Measurements from ENCODE around the gene RASSF4.

Gene RASSF4

DNA sequence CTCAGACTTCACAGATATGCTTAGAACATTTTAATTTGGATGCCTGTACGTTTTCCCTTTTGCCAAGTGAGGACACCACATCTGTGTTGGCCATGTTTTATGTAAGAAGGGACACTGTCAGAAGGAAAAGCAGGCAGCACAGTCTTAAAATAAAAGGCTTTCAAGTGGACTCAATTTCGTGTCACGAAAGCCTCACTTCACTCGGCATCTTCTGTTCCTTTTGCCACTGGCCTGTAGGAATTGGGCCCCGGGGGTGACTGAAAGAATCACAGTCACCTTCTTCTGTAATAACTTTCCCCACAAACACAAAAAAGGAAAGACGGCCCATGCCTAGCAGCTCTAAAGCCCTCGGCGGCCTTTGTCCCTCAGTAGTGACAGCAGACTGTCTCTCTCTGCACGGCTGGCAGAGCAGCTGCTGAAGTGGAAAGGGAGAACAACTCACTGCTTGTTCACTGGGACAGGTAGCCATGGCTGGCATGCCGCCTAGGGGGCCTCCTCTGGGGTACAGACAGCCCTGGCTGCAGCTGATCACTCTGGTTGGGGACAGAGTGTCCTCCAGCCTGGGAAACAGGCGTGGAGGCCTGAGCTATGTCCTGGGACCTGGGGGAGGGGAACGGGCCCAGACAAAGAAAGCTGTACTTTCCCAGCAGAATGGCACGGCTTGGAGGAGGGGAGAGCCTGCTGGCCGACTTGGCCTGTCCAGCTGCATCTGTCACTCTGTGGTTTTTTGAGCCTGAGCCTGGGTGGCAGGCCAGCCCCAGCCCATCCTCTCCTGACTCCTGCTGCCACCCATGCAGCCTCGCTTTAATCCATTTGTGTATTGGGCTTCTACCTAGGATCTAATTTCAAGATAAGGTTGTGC is 4.4 kb downstream of the RASSF4 start:
- DNase-seq (ENCODE audit: low read depth), result no peak

DNA sequence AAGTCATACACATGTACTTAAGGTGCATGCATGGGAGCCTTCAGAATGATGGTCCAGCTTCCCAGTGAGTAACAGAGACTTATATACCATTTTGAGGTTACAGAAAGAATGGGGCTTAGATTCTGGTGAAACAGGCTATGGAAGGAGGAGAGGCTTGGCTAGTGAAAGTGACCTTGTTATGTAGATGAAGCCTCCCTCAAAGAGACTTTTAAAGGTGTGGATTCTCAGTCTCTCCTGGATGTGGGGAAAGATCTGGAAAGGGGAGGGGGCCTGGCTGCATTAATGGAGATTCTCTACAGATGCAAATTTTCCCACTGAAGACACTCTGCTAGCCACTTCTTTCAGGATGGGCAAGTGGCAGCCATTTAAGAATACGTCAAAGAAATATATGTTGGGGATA is 5.5 kb downstream of the RASSF4 start:
- no peak for DNase-seq (ENCODE audit: low read depth)

DNA sequence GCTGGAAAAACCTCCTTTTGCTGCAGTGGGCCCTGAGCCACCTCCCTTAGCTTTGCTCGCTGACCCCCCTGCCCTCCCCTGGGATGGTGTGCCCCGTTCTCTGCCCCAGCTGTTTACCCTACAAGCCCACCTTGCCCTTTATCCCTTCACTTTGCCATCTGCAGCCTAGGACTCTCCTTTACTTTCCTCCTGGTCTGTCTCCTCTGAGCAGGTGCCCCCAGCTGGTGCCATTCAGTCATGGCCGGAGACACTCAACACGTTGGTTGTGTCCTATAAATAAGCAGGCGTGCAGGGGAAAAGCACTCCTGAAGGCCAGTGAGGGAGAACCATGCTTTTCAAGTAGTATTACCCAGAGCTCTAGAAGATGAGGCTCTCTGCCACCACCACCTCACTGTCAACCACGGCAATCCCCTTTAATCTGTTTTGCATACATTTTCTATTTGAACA is 6.1 kb downstream of the RASSF4 start:
- no peak for DNase-seq (ENCODE audit: low read depth)

DNA sequence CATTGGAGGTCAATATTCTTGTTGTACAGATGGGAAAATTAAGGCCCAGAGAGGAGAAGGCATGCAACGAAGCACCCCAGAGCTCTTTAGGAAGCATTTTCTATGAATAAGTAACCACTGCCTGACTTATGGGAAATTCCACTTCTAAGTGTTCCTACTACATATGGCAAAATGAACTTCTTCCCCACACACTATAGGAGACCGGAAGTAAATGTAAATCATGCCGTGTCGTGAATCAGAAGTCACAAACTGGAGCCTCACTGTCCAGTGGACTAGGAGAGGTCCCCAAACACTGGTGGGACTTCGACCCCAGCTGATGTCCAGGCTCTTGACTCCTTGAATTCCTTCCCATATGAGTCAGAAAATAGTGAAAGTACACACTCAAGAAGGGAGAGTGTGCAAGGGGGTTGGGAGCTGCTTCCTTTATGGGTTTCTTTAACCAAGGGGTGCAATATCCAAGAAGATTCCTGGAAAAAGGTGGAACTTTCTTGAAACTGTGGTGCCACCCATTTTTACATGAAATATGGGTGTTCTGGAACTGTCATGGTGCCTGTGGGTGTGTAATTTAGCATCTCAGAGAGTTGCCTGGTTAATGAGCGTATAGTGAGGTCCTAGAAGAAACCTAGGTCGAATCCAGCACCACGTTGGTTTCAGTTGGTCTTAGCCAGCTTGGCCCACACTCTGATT is 6.7 kb downstream of the RASSF4 start:
- no peak for DNase-seq (ENCODE audit: low read depth)

DNA sequence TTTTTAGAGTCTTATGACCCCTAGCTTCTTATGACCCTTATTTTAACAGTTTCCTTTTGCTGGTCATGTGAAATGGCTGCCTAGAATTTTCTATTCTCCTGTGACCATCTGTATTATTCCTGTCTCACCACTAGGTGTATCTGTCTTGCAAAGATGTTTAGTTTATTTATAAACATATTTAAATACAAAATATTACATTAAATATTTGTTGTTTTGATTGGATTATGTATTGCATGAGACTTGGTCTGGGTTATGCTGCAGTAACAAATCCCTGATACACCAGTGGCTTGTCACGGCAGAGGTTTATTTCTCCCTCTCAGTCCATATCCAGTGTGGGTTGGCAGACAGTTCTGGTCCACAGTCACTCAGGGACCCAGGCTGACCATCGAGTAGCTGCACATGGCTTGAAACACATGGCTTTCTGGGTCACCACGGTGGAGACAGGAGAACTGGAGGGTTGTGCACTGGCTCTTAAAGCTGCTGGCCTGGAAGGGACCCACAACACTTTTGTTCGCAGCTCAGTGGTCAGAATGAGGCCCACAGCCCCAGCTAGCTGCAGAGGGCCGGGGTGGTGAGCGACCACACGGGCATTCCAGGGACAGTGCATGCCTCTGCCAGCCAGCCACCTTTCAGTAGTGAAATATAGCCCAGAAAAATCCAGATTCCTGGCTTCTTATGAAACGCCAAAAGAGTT is 7.4 kb downstream of the RASSF4 start:
- DNase-seq (ENCODE audit: low read depth), result no peak

DNA sequence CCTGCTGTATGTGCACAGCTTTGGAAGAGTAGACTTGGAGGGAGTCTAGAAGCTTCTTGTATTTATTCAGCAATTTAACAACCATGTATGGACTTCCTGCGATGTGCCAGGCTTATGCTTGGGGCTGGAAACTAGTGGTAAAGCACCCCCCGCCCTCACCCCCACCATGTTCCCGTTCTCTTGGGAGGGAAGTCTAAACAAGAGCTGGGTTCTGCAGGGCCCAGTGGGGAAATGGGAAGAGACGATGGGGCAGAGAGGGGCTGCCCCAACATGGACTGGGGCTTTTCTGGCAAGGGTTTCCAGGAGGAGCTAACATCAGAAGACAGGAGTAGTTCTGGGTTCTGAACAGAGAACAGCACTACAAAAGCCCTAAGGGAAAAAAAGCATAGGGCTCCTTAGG is 8.0 kb downstream of the RASSF4 start:
- DNase-seq (ENCODE audit: low read depth), result no peak

DNA sequence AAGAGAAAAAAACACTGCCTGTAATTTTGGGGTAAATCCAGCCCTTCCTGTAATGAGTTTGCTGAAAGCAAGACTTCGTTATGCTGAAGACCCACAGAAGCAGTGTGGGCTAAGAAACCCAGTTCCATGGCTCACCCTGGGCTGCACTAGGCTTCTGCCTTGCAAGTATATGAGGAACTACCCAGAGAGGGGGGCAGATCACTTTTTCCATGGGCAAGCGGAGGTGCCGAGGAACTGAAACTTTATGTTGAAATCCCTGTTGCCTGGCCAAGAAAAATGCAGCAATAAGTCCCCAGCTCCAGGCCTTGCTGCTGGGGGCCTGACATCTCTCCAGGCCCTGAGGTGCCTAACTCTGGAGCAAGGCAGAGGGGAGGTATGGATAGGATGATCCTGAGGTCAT is 8.5 kb downstream of the RASSF4 start:
- no peak for DNase-seq (ENCODE audit: low read depth)

DNA sequence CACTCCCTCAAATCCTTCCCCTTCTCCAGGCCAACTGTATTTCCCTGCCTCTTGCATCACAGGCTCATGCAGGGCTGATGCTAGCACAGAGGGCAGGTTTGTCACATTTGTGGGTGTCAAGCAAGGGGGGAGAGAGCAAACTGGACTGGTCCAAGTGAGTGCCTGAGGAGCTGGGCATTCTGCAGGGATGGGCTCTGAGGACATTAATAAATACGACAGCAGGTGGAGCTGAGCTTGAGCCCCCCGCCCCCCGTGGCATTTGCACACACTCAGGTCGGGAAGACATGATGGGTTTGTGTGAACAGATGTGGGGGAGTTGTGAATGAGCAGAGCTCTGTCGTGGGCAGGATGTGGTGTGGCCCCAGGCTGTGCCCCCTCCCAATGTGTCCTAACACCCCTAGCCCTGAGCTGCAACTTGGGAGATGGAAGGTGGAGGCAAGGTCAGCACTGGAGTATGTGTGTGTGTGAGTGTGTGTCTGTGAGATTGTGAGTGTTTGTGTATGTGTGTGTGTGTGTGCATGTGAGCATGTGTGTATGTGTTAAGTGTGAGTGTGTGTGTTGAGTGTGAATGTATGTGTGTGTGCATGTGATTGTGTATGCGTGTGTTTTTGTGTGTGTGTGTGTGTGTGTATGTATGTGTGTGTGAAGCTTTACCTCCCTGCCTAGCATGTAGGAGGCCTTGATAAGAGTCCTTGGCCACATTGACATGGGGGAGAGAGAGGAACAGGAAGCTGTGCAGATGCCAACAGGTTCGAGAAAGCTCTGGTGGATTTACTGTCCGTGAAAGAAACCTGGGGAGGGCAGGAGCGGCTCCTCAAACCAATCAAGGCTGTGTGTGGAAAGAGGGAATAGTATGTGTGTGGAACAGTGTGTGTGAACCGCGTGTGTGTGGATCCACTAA is 9.1 kb downstream of the RASSF4 start:
- no peak for DNase-seq (ENCODE audit: low read depth)

DNA sequence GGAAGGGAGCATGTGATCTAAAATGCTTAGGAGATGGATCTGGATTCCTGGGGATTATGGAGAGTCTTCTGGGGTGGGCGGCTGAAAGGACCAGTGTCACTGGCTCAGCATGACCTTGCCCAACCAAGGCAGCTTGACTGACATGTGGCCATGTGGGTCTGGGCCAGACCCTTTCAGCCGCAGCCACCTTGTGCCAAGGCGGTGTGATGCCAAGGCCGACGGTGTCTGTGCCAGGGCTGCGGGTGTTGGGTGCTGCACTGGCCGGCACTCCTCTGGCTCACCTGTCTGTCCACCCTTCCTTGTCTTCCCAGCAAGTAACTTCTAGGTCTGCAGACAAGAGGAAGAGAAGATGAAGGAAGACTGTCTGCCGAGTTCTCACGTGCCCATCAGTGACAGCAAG is 10.3 kb downstream of the RASSF4 start:
- no peak for DNase-seq (ENCODE audit: low read depth)

DNA sequence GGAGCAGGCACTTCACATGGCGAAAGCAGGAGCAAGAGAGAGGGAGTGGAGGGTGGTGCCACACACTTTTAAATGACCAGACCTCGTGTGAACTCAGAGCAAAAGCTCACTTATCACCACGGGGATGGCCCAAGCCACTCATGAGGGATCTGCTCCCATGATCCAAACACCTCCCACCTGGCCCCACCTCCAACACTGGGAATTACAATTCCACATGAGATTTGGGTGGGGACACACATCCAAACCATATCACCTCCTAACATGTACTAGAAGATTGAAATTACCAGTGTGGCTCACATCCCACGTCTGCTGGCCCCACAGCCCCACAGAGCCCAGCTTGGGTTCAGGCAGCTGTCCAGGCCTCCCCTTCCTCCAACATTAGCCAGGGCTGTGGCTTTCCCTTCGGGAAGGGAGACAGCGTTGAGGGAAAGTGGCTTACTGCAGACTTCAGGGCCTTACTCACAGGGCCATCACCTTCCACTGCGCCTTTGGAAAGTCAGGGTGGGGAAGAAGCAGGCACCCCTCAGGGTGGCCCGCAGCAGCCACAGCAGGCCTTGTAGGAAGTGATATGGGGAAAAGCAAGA is 11.3 kb downstream of the RASSF4 start:
- no peak for DNase-seq (ENCODE audit: low read depth)

DNA sequence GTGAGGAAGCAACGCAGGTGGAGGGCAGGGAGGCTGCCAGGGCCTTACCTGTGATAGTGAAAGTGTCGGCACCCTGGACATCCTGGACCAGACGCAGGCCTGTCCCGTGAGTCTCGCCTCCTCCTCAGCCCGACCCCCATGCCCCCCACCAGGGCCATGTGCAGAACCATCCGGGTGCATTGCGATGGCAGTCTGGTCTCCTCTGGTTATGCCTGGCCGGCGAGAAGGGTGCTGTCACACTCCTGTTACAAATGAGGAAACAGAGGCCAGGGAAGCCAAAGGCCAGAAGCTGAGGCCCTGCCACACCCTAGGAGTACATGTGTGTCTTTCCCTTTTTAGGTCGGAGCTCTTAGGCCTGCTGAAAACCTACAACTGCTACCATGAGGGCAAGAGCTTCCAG is 11.8 kb downstream of the RASSF4 start:
- no peak for DNase-seq (ENCODE audit: low read depth)

DNA sequence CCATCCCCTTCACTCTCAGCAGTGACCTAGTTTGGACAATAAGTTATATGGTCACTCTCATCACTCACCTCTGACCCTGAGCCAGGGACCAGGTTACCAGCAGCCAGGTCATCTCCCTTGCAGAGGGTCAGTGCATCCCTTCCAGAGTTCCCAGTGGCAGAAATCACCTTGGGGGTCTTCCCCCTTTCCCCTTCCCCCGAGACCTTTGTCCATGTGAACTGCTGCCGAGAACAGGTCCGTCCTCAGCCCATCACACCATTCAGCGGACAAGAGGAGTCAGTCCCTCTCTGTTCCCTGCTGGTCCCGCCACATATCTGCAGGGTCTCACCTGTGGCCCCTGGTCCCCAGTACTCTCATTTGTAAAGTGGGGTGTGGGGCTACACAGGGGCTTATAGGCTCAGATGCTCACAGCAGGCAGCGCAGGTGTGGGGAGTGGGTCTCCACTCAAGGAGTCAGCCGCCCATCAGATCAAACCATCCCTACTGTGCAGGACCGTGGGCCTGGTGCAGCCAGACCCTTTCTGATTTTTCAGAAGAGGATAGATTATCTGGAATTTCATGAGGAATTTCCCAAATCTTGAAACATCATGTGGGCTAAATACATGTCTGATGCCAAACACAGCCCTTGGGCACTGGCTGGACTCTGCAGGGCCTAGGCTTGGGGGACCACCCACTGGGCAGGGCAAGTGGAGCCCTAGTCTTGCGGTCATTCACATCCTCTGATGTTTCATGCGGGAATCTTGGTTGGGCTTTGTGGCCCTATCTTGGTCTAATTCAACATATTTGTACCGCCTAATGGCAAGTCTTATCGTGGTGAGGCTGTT is 12.5 kb downstream of the RASSF4 start:
- DNase-seq (ENCODE audit: low read depth), result no peak

DNA sequence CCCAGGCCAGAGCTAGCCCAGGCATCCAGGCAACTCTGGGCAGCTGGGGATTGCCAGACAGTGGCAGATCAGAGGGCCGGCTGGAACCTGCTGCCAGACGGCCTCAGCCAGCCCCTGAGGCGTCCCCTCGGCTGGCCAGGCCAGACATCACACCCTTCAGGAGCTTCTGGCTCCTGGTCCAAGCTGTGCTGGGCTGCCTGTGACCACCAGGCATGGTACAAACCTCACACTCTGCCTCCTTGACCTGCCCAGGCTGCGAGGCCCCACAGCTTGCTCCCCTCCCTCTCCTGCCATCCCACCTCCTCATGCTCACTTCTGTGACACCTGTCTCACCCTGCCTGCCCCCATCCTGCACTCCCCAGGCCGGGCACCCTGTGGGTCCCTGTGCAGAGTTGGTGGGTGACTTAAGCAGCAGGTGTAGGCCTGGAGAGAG is 13.3 kb downstream of the RASSF4 start:
- DNase-seq (ENCODE audit: low read depth), result no peak

DNA sequence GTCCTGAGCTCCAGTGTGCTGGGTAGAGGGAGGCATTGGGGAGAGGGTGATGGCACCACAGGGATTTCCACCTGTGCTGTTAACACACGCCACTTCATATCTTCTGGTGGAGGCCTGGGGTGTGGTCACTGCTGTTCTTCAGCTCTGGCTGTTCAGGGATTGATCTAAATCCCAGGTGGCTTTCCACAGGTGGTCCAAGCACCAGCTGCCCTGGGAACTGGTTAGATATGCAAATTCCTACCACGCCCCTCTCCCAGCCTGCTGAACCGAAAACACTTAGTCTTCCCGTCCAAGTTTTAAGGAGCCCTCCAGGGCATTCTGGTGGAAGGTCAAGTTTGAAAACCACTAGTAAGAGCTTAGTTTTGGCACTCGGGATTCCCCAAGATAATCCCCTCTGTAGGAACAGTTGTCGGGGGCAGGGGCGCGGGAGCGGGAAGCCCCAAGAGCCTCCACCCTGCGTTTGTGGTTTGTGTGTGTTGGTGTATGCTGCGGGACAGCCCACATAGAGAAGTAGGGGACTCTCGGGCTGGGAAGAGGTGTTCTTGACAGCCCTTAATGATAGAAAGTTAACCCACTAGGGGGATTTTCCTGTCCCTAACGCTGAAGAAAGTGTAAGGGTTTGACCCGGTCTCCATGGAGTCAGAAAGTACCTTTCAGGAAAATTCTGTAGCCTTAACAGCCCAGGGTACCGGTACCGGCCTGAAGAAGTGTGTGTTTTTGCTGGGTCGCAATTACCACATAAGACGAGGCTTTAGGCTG is 13.9 kb downstream of the RASSF4 start:
- no peak for DNase-seq (ENCODE audit: low read depth)

DNA sequence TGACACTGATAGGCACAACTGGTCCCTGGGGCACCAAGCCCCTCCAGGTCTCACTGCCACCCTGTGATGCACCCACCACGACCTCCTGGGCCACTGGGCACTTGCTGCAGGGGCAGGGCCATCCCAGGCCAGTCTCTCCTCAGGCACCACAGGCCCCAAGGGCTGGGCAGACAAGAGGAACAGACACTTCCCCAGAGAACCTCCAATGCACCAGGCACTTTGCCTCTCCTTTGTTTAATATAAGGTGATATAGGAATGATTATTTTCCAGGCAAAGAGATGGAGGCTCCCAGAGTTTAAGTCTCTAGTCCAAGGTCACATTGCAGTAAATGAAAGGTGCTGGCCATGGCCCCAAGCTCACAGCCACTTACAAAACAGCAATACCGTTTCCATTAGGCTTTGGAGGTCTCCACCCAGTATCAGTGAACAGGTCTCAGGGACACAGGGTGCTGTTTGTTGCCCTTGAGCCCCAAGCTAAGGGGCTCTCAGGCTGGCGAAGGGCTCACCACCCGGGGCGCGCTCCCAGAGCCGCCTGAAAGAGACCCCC is 14.6 kb downstream of the RASSF4 start:
- DNase-seq (ENCODE audit: low read depth), result no peak

DNA sequence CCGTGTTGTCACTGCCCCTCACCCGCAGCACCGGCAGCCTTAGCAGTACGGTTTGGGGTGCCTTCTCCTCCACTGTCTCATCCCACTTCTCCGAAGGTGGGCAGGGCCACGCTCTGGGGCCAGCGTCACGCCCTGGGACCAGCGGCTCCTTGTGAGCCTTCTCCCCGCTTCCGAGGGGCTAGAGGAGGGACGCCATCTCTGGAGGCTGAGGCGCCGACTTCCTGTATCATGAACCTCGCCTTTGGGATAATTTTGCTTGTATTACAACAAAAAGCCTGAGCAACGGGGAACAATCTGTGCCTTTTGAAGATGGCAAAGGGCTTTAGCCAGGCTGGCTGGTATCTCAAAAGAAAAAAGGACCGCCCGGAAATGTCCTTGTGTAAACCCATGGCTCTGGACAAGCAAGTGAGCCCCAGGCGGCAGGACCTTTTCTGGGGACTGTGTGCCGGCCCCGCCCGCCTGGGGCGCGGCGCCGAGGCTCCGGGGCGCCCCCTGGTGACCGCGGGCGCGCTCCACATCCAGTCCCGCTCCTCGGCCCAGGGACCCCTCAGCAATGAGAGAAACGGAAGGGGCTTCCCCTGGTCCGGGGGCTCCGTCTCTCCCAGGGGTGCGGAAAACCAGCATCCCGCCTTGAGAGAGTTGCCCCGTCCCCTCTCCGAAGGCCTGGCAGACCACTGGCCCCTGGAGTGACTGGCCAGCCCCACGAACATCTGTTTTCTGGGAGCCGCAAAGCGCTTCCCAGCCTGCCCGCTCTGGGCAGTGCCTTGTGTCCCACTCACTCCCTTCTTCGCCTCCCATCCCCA is 15.2 kb downstream of the RASSF4 start:
- no peak for DNase-seq (ENCODE audit: low read depth)

DNA sequence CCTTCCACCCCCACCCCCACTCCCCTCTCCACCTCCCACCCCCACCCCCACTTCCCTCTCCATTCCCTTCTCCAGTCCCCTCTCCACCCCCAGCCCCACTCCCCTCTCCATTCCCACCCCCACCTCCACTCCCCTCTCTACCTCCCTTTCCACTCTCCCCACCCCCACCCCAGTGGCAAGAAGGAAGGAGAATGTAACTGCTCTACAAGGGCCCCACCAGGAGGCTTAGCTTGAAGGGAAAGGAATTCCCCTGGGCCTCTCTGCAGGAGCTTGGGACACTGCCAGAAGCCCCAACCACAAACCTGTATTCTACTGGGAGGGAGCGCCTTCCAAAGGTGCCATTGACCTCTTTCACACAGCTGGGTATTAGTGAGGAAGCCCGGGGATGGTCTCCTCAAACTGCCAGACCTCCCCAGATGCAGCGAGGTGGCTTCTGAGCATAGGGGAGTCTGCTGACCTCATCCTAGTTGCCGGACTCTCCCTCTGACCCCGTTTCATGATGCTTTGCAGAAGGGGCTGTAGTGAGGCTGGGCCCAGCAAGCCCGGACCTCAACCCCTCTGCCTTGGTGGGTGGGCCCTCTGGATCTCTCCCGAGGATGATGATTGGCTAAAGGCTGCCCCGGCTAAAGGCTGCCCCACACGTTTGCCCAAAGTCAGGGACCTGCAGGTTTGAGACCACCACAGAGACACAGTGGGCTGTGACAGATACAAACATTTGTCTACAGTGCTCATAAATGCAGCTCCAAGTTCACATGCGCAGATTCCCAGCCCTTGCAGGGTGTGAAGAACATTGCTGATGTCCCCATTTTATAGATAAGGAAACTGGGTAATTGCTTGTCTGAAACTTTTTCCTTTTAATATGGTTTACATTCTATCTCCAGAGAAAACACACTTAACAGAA is 16.1 kb downstream of the RASSF4 start:
- no peak for DNase-seq (ENCODE audit: low read depth)
